PC-3 (cell line): ENCODE results near the gene IQSEC3. TPM values are rescaled to one million over a fixed set of nuclear protein-coding genes. Genes with fewer than 3 reads are reported as not detected.

Experiments
- ATAC-seq: fragments of 200-7000 bp; cut with Tn5 transposase; 2 replicates; pipeline ENCODE4 v1.9.1; 2020; ENCODE audit warnings: mild to moderate bottlenecking, moderate library complexity
- BruUV-seq: library from RNA; stranded (reverse); fragments of 400-500 nt; replicated peaks from 2 replicates; lab custom pipeline; 2021; lab: Mats Ljungman, UMichigan
- CTCF ChIA-PET: fragments of 300-600 bp; sonication (Branson Sonifier 250); formaldehyde crosslinking; loops from one replicate; lab custom pipeline; 2022; ENCODE audit warnings: antibody characterized with exemption; lab: Charles Lee
- POLR2A ChIA-PET: fragments of 300-600 bp; sonication (Branson Sonifier 250); formaldehyde crosslinking; loops from one replicate; lab custom pipeline; 2022; ENCODE audit warnings: antibody characterized with exemption; ENCODE audit not compliant: unreplicated experiment; lab: Charles Lee
- DNase-seq: peaks from one replicate; pipeline ENCODE4 v3.0.0-alpha.2; 2015
- H2AFZ ChIP-seq: fragments of 300-600 bp; sonication (generic); 2 replicates; pipeline ENCODE4 v1.6.0; 2016; ENCODE audit warnings: antibody characterized with exemption, low read length
- H3F3A ChIP-seq: fragments of 300-600 bp; sonication (generic); one replicate; pipeline ENCODE4 v1.6.0; 2017; ENCODE audit warnings: antibody characterized with exemption, low read length, control low read depth, mild to moderate bottlenecking; ENCODE audit not compliant: unreplicated experiment
- H3K27ac ChIP-seq: fragments of 300-600 bp; sonication (generic); 2 replicates; pipeline ENCODE4 v1.5.1; 2016; ENCODE audit warnings: mild to moderate bottlenecking, low read length
- H3K27me3 ChIP-seq: fragments of 300-600 bp; sonication (generic); 2 replicates; pipeline ENCODE4 v1.6.1; 2016; ENCODE audit warnings: low read length, mixed read lengths
- H3K36me3 ChIP-seq: fragments of 300-600 bp; sonication (generic); 2 replicates; pipeline ENCODE4 v1.6.1; 2016; ENCODE audit warnings: low read depth, mixed run types, low read length, mixed read lengths
- H3K4me1 ChIP-seq: fragments of 300-600 bp; sonication (generic); 2 replicates; pipeline ENCODE4 v1.5.1; 2016; ENCODE audit warnings: low read length; ENCODE audit not compliant: insufficient read depth
- H3K4me2 ChIP-seq: fragments of 300-600 bp; sonication (generic); 2 replicates; pipeline ENCODE4 v1.6.0; 2016; ENCODE audit warnings: low read length
- H3K4me3 ChIP-seq: fragments of 300-600 bp; sonication (generic); 2 replicates; pipeline ENCODE4 v1.5.1; 2016; ENCODE audit warnings: mild to moderate bottlenecking, low read length, mixed read lengths
- H3K79me2 ChIP-seq: fragments of 300-600 bp; sonication (generic); 2 replicates; pipeline ENCODE4 v1.6.1; 2017; ENCODE audit warnings: low read length, mixed read lengths
- H3K9ac ChIP-seq: fragments of 300-600 bp; sonication (generic); 2 replicates; pipeline ENCODE4 v1.6.0; 2016; ENCODE audit warnings: mild to moderate bottlenecking, low read length
- H3K9me2 ChIP-seq: fragments of 300-600 bp; sonication (generic); replicated peaks from 2 replicates; pipeline ENCODE4 v1.6.1; 2016; ENCODE audit warnings: mixed run types, low read length, mixed read lengths
- H3K9me3 ChIP-seq: fragments of 300-600 bp; sonication (generic); 2 replicates; pipeline ENCODE4 v1.6.1; 2016; ENCODE audit warnings: low read length, mixed read lengths
- H4K20me1 ChIP-seq: fragments of 300-600 bp; sonication (generic); 2 replicates; pipeline ENCODE4 v1.6.1; 2016; ENCODE audit warnings: low read length, mixed read lengths
- EZH2 ChIP-seq: fragments of 300-600 bp; sonication (generic); IDR thresholded peaks from one replicate; pipeline ENCODE4 v1.6.1; 2017; ENCODE audit warnings: antibody characterized with exemption, mild to moderate bottlenecking, low read length; ENCODE audit not compliant: unreplicated experiment
- EZH2phosphoT487 ChIP-seq: fragments of 300-600 bp; sonication (generic); IDR thresholded peaks from 2 replicates; pipeline ENCODE4 v1.6.1; 2018; ENCODE audit warnings: mild to moderate bottlenecking, antibody characterized with exemption, low read length, borderline replicate concordance
- intact Hi-C: fragments of 100-400 bp; cut with micrococcal nuclease; formaldehyde crosslinking; loops from 2 replicates; pipeline ENCODE4 v1.9.0; 2023
- total RNA-seq: library from RNA; depleted of rRNA; stranded (reverse); fragments of >200 nt; gene quantifications from 2 replicates; pipeline ENCODE4 v1.2.3, GENCODE V29; 2014
- TF ChIP-seq, protein P1 (sequence below): fragments of 300-600 bp; sonication (generic); conservative IDR thresholded peaks from 2 replicates; pipeline ENCODE4 v1.5.1; 2017; ENCODE audit warnings: antibody characterized with exemption, low read depth, mild to moderate bottlenecking, low read length

Gene IQSEC3
- total RNA-seq, 1 experiment from 2014 or later, result 0.11 TPM

DNA sequence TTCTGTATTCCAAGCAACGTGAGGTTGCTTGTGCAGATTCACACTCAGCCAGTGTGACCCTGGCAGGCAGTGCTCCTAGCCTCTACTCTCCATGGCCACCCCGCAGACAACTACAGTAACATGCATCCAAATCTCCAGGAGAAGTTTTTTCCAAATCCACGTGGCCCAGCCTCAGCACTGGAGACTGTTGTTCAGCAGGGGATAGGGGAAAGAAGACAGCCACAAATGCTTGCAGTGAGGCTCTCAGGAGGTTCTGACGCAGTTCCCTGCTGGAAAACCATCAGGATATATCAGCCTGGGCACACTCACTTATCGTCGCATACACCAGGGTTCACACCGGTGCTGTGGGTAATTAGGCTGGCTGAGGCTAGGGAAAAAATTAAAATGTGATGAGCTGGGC lies 16.2 kb downstream of the IQSEC3 start:
- POLR2A ChIA-PET, result no interaction called here
- BruUV-seq, result no TSS peak

DNA sequence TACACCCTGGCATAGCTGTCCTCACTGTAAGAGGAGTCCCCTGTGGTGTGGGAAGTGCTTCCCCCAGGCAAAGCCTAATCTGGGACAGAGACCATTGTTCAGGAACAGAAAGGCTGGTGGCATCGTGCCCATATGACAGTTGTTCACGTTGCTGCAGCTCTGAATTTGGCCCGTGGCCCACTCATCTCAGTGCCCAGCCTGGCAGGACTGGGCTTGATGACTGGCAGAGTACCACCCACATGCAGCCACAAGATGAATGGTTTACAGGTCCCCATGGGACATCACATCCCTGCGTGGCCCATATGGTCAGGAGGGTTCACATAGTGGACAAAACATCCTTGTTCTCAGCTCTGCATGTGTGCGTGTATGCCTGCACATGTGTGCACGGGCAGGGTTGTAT lies 17.5 kb downstream of the IQSEC3 start:
- no peak overlapping the region for H3K27ac ChIP-seq
- H3K9ac ChIP-seq, result no peak overlapping the region
- H3F3A ChIP-seq, result no peaks in the 10 kb centered on the region
- no peaks in the 10 kb centered on the region for H3K9me3 ChIP-seq
- H3K9me2 ChIP-seq, result no peaks in the 10 kb centered on the region
- no peak overlapping the region for H3K4me2 ChIP-seq
- H3K4me3 ChIP-seq, result no peak overlapping the region
- H2AFZ ChIP-seq, result no peak overlapping the region
- H4K20me1 ChIP-seq, result no peaks in the 10 kb centered on the region
- H3K27me3 ChIP-seq, result peaks cover 50% of the 10 kb centered on the region
- no peaks in the 10 kb centered on the region for H3K79me2 ChIP-seq
- ChIA-PET POLR2A (no interaction called here), CTCF (no interaction called here)
- DNase-seq (no peak), ATAC-seq (no peak)
- no peaks in the 10 kb centered on the region for H3K36me3 ChIP-seq
- TF ChIP-seq EZH2phosphoT487, result no peak
- TF ChIP-seq EZH2, result no peak
- TF ChIP-seq, protein P1, sequence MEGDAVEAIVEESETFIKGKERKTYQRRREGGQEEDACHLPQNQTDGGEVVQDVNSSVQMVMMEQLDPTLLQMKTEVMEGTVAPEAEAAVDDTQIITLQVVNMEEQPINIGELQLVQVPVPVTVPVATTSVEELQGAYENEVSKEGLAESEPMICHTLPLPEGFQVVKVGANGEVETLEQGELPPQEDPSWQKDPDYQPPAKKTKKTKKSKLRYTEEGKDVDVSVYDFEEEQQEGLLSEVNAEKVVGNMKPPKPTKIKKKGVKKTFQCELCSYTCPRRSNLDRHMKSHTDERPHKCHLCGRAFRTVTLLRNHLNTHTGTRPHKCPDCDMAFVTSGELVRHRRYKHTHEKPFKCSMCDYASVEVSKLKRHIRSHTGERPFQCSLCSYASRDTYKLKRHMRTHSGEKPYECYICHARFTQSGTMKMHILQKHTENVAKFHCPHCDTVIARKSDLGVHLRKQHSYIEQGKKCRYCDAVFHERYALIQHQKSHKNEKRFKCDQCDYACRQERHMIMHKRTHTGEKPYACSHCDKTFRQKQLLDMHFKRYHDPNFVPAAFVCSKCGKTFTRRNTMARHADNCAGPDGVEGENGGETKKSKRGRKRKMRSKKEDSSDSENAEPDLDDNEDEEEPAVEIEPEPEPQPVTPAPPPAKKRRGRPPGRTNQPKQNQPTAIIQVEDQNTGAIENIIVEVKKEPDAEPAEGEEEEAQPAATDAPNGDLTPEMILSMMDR, result no peak
- intact Hi-C loops, result no loop called here
- no TSS peak for BruUV-seq
- H3K4me1 ChIP-seq, result no peaks in the 10 kb centered on the region

More for the DNA sequence above, 16.2 kb downstream of the IQSEC3 start:
- no peak overlapping the region for H3K4me2 ChIP-seq
- no peak overlapping the region for H2AFZ ChIP-seq
- H3F3A ChIP-seq, result no peaks in the 10 kb centered on the region
- CTCF ChIA-PET, result no interaction called here
- H3K9me2 ChIP-seq, result no peaks in the 10 kb centered on the region
- no peak overlapping the region for H3K4me3 ChIP-seq
- ATAC-seq (no peak), DNase-seq (no peak)
- no peaks in the 10 kb centered on the region for H4K20me1 ChIP-seq
- no peaks in the 10 kb centered on the region for H3K79me2 ChIP-seq
- TF ChIP-seq EZH2phosphoT487 (no peak), EZH2 (no peak)
- TF ChIP-seq, protein P1, result no peak
- intact Hi-C loops, result no loop called here
- H3K4me1 ChIP-seq, result no peaks in the 10 kb centered on the region
- H3K27ac ChIP-seq, result no peak overlapping the region
- no peaks in the 10 kb centered on the region for H3K9me3 ChIP-seq
- no peaks in the 10 kb centered on the region for H3K36me3 ChIP-seq
- no peak overlapping the region for H3K9ac ChIP-seq
- H3K27me3 ChIP-seq, result peaks cover 50% of the 10 kb centered on the region

DNA sequence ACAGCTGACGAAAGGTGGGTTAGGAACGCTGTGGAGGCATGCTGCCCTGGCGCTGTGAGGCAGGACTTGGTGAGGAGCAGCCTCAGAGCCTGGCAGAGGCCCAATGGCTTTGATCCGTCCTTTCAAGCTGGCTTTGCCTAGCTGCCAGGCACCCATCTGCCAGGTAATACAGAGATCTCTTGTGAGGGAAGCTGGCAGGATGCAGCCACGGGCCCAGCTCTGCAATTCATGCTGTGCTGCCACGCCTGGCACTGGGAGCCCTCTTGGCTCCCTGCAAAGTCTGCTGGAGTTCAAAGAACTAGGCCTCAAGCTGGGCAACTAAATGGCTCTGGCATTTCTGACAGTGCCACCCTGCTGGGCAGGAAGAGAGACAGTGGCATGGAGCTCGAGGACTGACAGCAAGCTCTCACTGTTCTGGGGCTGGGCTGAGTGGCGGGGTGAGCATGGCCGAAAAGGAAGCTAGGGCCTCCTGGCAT lies 18.7 kb downstream of the IQSEC3 start:
- intact Hi-C loops, result no loop called here

More for the DNA sequence above, 18.7 kb downstream of the IQSEC3 start:
- Histone ChIP-seq H4K20me1 (no peaks in the 10 kb centered on the region), H3K4me2 (no peak overlapping the region), H3K4me1 (no peaks in the 10 kb centered on the region), H3K27ac (no peak overlapping the region), H3K9me3 (no peaks in the 10 kb centered on the region), H3K36me3 (no peaks in the 10 kb centered on the region), H3K79me2 (no peaks in the 10 kb centered on the region), H3F3A (no peaks in the 10 kb centered on the region), H3K9ac (no peak overlapping the region), H3K4me3 (no peak overlapping the region), H2AFZ (no peak overlapping the region), H3K9me2 (no peaks in the 10 kb centered on the region), H3K27me3 (peaks cover 42% of the 10 kb centered on the region)
- CTCF ChIA-PET, result no interaction called here
- POLR2A ChIA-PET, result no interaction called here
- no TSS peak for BruUV-seq
- ATAC-seq (no peak), DNase-seq (no peak)
- TF ChIP-seq EZH2phosphoT487 (no peak), EZH2 (no peak)
- TF ChIP-seq, protein P1, result no peak
